Cardiac atrium fibroblast (primary cell): ENCODE results near the gene KNCN. TPM values are rescaled to one million over a fixed set of nuclear protein-coding genes. Genes with fewer than 3 reads are reported as not detected.

Source experiments
- total RNA-seq: library from RNA; depleted of rRNA; stranded (reverse); fragments of >200 nt; gene quantifications from 2 replicates; pipeline ENCODE4 v1.2.3, GENCODE V29; 2015

The KNCN gene
- total RNA-seq, result not detected in 2 replicates

GRCh38 chr1:46551597-46552095, at the start of gene KNCN:
Gene KNCN (minus strand): TSS chr1:46551647. CDS start chr1:46551215, 432 bp downstream.

Other genes with a start within 250 kb of the KNCN start
- gene LRRC41, start 248.0 kb downstream of the KNCN start, total RNA-seq, result 95.3 and 121 TPM in 2 replicates
- gene UQCRH, start 247.9 kb downstream of the KNCN start, total RNA-seq, result 494 and 497 TPM in 2 replicates
- 9.1 and 11.4 TPM in 2 replicates for gene NSUN4, start 210.8 kb downstream of the KNCN start, total RNA-seq
- 0.54 and 3.4 TPM in 2 replicates for gene FAAH, start 157.3 kb downstream of the KNCN start, total RNA-seq
- gene DMBX1, start 61.8 kb downstream of the KNCN start, total RNA-seq, result not detected in 2 replicates
- gene MKNK1, start 52.6 kb upstream of the KNCN start, total RNA-seq, result 6.9 and 7.1 TPM in 2 replicates
- gene MOB3C, start 65.2 kb upstream of the KNCN start, total RNA-seq, result 4.9 and 8.9 TPM in 2 replicates
- gene ATPAF1, start 116.7 kb upstream of the KNCN start, total RNA-seq, result 33.5 and 38.5 TPM in 2 replicates
- not detected in 2 replicates for gene TEX38, start 120.2 kb upstream of the KNCN start, total RNA-seq
- gene EFCAB14, start 167.5 kb upstream of the KNCN start, total RNA-seq, result 43.7 and 87.0 TPM in 2 replicates
- not detected in 2 replicates for gene CYP4B1, start 247.4 kb upstream of the KNCN start, total RNA-seq